Measurements from ENCODE around the gene SLC15A2.
A peak's percentile ranks its signal among the peaks of the same experiment; 100 is the strongest.
"Not testable (repeated sequence)": the region's sequence is repeated elsewhere in the genome, so short reads cannot be mapped to it uniquely, and the experiment has no call there.

The SLC15A2 gene

DNA sequence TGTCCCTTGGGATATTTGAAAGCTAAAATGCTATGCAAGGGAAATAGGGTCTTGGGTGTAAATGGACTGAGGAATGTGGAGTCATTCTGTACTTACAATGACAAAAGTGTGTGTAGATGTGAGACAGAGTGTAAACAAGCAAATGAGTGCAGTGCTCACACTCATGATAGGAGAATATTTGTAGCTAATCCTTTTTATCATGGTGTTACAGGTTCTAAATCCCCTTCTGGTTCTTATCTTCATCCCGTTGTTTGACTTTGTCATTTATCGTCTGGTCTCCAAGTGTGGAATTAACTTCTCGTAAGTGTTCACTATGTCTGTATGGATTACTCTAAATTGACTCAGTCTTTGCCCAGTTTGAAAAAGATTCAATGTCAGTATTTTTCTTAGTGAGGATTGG is 30.5 kb downstream of the SLC15A2 start:
- DNase-seq = no peak

DNA sequence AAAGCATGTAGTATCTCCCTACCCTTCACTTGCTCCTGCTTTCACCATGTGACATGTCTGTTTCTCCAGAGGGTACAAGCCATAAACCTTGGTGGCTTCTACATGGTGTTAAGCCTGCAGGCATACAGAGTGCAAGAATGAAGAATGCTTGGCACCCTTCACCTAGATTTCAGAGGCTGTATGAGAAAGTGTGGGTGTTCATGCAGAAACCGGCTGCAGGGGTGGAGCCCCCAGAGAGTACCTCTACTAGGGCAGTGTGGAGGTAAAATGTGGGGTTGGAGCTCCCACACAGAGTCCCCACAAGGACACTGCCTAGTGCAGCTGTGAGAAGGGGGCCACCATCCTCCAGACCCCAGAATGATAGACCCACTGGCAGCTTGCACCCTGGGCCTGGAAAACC is 32.2 kb downstream of the SLC15A2 start:
- DNase-seq = no peak

DNA sequence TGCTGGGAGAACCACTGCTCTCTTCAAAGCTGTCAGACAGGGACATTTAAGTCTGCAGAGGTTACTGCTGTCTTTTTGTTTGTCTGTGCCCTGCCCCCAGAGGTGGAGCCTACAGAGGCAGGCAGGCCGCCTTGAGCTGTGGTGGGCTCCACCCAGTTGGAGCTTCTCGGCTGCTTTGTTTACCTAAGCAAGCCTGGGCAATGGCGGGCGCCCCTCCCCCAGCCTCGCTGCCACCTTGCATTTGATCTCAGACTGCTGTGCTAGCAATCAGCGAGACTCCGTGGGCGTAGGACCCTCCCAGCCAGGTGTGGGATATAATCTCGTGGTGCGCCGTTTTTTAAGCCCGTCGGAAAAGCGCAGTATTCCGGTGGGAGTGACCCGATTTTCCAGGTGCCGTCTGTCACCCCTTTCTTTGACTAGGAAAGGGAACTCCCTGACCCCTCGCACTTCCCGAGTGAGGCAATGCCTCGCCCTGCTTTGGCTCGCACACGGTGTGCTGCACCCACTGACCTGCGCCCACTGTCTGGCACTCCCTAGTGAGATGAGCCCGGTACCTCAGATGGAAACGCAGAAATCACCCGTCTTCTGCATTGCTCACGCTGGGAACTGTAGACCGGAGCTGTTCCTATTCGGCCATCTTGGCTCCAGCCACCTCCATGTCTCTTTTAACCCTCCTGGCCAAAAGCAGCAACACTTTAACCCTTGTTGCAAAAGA is 44.1 kb downstream of the SLC15A2 start:
- not testable (repeated sequence) for DNase-seq

DNA sequence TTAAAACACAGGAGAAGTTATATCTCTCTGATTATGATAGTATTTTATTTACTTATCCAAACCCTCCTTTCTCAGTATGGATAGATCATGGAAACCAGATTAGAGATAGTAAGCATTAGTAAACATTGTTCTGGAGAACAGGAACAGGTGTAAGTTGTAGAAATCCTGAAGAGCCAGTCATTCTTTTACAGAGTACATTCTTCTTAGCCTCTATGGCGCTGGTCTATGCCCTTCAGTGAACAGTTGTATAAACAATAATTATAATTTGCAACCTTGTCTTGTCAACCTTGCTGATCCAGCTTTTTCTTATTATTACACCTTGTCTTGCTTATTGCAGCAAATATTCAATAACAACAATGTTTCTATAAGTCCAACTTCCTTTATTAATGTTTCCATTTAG is 47.4 kb downstream of the SLC15A2 start:
- DNase-seq = no peak

DNA sequence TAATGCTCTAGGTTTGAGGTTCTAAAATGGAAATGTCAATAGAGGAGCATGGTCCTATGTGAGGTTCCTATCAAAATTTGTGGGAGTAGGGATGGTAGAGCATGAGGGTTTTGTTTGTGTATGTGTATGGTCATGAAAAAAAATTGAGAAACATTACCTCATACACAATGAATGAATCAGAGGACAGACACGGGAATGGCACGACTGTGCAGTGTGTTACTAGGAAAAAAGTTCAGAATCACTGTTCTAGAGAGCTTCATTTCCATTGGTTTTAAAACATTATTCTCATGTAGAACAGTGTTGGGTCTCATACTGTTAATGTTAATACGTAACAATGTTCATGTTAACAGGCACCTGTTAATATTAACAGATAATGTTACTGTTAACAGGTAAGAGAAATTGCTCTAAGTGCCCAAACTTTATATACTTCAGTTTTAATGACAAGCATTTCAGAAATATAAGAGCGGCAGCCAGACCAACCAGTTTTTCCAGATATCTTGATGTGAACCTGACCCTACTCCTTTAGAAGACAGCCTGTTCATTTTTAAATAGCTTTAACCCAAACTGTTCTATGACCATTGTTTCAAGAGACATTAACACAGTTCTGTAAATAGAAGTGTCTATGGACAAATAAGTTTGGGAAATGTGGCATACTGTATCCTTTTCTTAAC is 48.0 kb downstream of the SLC15A2 start:
- no peak for DNase-seq

DNA sequence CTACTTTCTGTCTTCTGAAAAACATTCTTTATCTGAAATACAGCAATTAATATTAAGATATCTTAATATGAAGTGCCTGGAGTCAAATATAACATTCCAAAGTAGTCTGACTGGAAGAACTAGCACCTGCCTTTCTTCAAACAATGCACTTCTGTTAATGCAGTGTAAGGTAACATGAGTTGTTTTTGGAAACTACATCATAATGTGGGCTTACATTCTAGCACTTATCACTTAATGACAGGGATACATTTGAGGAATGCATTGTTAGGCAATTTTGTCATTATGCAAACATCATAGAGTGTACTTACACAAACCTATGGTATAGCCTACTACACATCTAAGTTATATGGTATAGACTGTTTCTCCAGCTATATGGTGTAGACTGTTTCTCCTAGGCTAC is 49.2 kb downstream of the SLC15A2 start:
- no peak for DNase-seq

DNA sequence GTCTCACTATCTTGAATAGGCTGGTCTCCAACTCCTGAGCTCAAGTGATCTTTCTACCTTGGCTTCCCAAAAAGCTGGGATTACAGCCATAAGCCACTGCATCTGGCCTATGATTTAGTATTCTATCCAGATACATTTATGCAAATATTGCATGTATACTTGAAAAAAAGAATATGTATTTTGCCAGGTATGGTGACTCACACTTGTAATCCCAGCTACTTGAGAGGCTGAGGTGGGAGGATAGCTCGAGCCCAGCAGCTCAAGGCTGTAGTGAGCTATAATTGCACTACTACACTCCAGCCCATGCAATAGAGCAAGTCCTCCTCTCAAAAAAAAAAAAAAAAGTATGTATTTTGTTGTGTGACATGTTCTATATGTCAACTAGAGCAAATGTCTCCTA is 54.4 kb downstream of the SLC15A2 start:
- DNase-seq = no peak

DNA sequence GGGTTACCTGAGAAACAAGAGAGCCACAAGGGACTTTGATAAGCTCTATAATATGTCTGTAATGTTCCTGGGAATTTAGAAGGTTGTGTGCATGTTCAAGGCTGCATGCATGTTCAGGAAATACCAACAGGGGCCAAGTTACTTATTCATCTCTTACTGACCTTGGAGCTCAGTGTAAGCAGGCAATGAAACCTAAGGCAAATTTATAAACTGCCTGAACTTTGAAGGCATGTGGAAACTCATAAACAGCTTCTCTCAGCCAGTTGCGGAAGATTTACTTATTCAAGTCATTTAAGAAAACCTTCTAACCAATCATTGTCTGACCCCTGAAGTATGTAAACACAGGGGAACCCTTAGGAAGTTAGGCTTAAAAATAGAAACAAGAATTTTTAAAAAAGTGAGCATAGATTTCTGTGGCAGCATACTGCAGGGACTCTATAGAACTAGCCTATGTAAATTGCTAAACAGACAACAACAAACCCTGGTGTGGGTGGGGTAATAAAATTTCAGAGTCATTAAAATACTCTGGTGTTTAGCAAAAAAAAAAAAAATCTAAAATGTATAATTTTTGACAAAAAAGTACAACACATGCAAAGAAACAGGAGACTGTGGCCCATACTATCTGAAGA is 57.2 kb downstream of the SLC15A2 start:
- no peak for DNase-seq

DNA sequence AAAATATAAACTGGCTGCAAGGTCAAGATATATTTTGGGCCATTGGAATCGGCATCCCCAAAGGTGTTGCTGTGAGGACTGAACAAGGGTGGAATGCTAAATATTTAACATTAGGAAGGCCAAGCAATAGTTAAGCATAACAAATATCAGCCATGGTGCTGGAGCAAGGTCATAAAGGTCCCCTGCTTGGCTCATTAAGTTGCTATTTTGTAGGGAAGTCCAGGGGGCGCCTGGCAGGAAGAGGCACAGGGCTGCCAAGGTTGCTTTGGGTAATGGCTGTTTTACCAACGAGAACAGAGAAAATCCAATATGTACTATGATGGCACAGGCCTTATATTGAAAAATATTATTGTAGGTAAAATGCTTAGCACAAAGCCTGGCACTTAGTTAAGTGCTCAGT is 62.2 kb downstream of the SLC15A2 start:
- no peak for DNase-seq

DNA sequence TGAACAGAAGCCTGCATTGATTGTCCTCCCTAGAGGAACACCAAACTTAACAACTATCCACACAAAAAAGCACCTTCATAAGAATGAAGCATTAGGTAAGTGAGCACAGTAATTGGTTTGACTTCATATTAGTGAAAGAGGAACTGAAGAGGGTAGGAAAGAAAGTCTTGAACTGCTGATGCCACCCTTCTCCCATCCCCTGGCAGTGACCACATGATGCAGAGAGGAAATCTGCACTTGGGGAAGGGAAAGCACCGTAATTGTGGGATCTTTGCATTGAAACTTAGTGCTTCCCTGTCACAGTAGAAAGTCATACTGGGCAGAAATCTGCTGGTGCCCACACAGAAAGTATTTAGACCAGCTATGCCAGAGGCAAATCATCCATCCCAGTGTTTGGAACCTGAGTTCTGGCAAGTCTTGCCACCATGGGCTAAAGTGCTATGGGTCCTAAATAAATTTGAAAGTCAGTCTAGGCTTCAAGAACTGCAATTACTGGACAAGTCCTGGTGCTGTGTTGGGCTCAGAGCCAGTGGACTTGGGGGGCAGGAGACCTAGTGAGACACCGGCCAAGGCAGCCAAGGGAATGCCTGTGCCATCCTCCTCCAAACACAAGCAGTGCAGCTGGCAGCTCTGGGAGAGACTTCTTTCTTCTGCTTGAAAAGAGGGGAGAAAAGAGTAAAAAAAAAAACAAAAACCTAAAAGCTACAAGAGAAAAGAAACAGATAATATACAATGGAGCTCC is 63.6 kb downstream of the SLC15A2 start:
- DNase-seq = peak; percentile 2 to 13

DNA sequence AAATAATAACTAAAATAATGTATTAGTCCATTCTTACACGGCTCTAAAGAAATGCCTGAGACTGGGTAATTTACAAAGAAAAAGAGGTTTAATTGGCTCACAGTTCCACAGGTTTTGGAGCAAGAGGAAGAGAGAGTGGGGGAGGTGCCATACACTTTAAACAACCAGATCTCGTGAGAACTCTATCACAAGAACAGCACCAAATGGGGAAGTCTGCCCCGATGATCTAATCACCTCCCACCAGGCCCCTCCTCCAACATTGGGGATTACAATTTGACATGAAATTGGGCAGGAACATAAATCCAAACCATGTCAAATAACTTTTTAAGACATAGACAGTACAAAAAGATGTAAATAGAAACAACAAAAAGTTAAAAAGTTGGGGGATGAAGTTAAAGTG is 64.6 kb downstream of the SLC15A2 start:
- no peak for DNase-seq

DNA sequence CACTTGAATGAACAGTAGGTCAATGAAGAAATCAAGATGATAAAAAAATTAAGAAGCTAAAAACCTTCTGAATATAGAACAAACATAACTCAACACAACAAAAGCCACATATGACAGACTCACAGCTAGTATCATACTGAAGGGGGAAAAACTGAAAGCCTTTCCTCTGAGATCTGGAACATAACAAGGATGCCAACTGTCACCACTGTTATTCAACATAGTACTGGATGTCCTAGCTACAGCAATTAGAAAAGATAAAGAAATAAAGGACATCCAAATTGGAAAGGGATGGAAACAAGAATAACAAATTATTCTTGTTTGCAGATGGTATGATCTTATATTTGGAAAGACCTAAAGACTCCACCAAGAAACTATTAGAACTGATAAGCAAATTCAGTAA is 67.1 kb downstream of the SLC15A2 start:
- no peak for DNase-seq

DNA sequence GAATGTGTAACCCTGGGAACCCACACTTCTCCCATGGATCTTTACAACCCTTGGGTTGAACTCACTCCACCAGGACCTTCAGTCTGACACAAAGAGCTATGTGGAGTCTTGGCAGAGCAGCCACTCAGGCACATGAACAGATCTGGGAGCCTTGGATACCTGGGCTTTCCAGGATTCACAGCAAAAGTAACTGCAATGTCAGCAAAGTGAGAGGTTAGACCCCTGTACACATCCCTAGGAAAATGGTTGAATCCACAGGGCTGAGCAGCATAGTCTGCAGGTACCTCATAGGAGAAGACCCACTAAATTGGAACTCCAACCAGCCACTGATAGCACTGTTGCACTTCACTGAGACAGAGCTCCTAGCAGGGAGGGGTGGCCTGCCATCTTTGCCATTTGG is 68.2 kb downstream of the SLC15A2 start:
- DNase-seq = no peak

DNA sequence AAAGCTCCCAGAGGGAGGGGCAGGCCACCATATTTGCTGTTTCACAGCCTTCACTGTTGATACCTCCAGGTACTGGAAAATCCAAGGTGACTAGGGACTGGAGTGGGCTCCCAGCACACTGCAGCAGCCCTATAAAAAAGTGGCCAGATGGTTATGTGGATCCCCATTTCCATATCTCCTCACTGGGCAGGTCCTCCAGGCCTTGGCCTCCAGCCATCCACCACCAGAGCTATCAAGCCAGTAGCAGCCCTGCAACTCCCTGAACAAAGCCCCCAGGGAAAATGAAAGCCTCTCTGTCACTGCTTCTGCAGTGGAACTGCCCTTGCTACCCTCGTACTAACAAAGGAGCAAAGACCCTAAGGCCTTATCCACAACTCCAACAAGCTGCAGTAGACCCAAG is 69.4 kb downstream of the SLC15A2 start:
- no peak for DNase-seq

DNA sequence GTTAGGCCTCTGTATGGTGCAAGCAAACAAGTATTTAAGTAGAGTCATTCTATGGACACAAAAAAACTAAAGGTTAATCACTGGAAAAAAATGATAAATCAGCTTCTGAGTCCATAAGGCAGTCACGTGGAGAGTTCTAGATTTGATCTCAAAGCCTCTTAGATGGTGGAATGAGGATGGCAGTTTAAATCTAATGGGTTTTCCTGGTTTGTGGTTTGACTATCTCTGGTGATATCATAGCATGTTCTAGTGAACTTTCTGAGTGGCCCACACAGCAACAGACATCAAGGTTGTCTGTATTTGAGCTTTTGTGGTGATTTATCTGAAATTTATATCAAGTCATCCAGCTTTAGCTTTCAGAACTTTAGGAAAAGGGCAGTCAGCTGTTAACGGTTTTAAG is 75.4 kb downstream of the SLC15A2 start:
- no peak for DNase-seq

DNA sequence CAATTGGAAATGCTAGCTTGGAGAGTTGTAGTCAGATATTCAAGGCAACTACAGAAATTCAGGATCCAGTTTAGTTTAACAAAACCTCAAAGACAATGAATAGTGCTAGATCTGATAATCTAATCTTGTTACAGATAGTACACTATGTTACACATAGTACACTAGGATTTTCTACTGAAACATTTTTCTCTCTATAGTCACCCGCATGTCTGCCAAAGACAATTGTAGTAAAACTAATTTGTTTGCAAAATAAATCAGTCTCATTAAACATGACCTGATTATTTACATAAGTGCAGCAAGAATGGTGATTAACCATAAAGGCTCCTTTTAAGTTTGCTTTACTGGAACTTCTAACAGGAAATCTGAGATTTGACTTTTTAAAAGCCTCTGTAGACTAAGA is 75.8 kb downstream of the SLC15A2 start:
- DNase-seq = no peak

DNA sequence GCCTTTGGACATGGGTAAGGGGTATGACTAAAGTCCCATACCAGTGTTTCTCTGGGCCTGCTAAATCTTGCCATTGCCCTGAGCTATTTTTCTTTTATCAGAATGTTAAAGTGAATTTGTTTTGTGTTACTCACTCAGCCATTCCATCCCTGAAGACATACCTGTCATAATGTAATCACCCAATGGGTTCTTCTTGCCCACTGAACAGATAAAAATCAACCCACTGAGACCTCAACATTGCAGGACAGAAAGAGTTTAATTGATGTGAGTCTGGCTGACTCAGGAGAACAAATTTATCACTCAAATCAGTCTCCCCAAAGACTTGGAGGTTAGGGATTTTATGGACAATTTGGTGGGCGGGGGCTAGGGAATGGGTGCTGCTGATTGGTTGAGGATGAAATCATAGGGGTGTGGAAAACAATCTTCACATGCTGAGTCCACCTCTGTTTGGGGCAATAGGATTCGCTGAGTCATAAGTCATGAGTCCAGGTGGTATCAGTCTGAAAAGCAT is 80.5 kb downstream of the SLC15A2 start:
- DNase-seq = no peak

DNA sequence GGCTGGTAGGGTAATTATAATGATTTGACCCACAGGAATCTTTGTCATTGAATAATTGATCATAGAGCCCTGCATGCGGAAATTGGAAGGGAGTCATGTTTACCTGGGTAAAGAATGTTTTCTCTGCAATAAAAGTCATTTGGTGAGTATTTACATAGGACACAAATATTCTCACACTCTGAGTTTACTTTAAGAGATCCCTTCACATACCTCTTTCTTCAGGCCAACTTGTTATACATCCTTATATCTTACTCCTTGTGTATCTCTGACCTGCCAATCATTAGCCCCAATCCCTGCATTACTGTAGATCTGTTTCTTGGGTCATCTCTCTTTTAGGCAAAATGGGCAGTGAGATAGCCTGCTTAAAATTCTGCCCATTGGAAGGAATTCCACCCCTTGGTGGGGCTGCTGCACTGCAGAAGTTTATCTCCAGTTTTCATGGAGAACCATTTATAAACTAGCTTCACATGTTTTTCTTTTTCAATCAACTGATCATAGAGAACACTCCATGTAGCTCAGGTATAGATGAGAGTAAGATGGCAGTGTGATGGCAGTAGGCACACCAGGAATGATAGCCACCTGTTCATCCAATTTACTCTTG is 81.6 kb downstream of the SLC15A2 start:
- DNase-seq = no peak

DNA sequence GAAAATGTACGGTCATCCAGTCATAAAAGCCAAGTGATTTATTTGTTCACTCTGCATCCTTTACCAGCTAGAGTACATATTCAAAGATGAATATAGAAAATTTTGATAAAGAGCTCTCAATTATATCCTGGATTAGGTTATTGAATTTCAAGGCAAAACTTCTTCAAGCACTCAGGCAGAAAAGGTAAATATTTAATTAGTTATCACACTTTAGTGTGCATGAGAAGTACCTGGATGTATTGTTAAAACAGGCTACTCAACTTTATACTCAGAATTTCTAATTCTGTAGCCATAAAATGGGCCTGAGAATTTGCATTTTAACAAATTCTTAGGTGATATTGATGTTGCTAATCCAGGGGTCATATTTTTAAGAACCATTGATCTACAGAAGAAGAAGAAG is 82.5 kb downstream of the SLC15A2 start:
- DNase-seq = no peak

DNA sequence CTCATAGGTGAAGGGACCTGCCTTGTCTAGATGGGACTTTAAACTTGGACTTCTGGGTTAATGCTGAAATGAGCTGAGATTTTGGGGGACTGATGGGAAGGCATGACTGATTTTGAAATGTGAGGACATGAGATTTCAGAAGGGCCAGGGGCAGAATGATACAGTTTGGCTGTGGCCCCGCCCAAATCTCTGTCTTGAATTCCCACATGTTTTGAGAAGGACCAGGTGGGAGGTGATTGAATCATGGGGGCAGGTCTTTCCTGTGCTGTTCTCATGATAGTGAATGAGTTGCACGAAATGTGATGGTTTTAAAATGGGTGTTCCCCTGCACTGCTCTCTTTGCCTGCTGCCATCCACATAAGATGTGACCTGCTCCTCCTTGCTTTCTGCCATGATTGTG is 85.0 kb downstream of the SLC15A2 start:
- no peak for DNase-seq

DNA sequence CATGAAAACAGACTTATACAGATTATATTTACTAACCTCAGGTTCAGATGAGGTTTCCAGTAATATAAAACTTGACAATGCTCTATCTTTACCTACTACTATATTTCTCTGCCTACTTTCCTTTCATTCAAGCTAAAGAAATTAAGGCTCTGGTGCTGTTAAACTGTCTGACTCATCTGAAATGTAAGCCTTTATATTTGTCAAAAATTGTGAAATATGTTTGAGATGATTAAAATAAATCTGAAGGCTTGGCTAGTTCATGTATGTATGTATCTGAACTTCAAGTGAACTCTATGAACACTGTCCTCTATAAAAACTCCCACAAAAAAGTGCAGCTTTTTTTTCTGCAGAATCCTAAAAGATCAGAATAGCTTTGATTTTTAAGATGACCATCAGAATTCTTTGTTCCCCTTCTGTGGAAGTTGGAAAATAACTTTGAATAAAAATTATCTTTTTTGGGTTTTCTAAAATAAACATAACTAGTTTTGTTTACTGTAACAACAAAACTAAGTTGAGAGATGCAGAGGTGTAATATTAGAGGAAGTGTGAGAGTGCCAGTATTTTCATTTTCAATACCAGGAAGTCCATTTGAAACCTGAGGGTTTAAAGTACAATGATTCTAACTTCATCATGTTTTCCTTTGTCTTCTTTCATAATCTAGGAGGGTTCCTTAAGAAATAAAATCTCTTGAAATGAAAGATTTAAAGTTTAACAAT is 85.7 kb downstream of the SLC15A2 start:
- DNase-seq = no peak

DNA sequence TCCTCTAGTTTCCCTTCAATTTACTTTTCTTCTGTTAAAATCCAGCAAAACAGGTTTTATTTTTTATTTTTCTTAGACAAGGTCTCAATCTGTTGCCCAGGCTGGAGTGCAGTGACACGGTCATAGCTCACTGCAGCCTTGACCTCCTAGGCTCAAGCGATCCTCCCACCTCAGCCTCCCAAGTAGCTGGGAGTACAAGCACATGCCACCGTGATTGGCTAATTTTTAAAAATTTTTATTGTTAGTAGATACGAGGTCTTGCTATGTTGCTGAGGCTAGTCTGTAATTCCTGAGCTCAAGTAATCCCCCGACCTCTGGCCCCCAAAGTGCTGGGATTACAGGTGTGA is 86.2 kb downstream of the SLC15A2 start:
- no peak for DNase-seq
